Measurements from ENCODE around the gene PKIG. TPM values are rescaled to one million over a fixed set of nuclear protein-coding genes. Genes with fewer than 3 reads are reported as not detected.

Gene PKIG
- total and polyA plus RNA-seq, 2 of the 8 experiments (the other 6 are each of a cell fraction or from before 2014, with no cell fraction given) = 26.7 to 34.3 TPM

- TF ChIP-seq SP2 (IDR thresholded peaks at IDR 0.05; ENCODE audit: low read length) (no peak), POLR2AphosphoS5 (IDR thresholded peaks at IDR 0.05; ENCODE audit: low read depth, low read length) (no peak), SP4 (IDR thresholded peaks at IDR 0.05; ENCODE audit: low read length) (no peak), MAX (IDR thresholded peaks at IDR 0.05) (no peak)
- H3K9ac ChIP-seq (replicated peaks in 1 of 4; ENCODE audit: extremely low read depth in 1 of 4, low read depth in 3 of 4, low read length in 3 of 4) = no peak overlapping the region
- no peak for DNase-seq (ENCODE audit: low read depth in 1 of 2, low spot score in 2 of 2)
- ChIA-PET CTCF (ENCODE audit: partially characterized antibody) (interaction anchor here (1.0 to 1.3 kb wide), 3 partner anchors 71 to 169 kb away, joined by 3 read pairs; no protein-coding TSS in a partner anchor), POLR2A (ENCODE audit: partially characterized antibody) (no interaction called here)
- H2AK5ac ChIP-seq (ENCODE audit: low read depth, low read length) = no peak overlapping the region
- peak overlapping the region; percentile 73 to 81; a peak in 3 of 4 replicates for H3K4me2 ChIP-seq (ENCODE audit: insufficient read depth in 1 of 2, low read depth in 2 of 2, low read length in 2 of 2)
- no peak overlapping the region for H3K56ac ChIP-seq (replicated peaks; ENCODE audit: insufficient read length, low read depth, low read length)
- H3K9me3 ChIP-seq (ENCODE audit: insufficient read depth in 2 of 2, low read depth in 1 of 2, low read length in 1 of 2) = no peaks in the 10 kb centered on the region
- no peaks in the 10 kb centered on the region; the same call in 1 of the 2 replicates for H3K79me1 ChIP-seq (ENCODE audit: low read depth, low read length)
- H3K4me3 ChIP-seq (ENCODE audit: extremely low read depth in 1 of 4, insufficient read depth in 2 of 4, low read depth in 3 of 4, low read length in 4 of 4) = peak overlapping the region in 1 of 4 experiments; percentile 83; a peak in 3 of 8 replicates
- no peak overlapping the region for H2AFZ ChIP-seq (ENCODE audit: low read length)
- H3K27me3 ChIP-seq (replicated peaks in 1 of 4; ENCODE audit: control insufficient read depth in 3 of 4, extremely low read depth in 1 of 4, insufficient read depth in 3 of 4, low read length in 3 of 4) = no peaks in the 10 kb centered on the region
- H3K23me2 ChIP-seq (ENCODE audit: low read depth, low read length) = peaks cover 6% of the 10 kb centered on the region; the same call in 1 of the 2 replicates
- no peak overlapping the region for H4K5ac ChIP-seq (ENCODE audit: insufficient read length, low read depth, low read length)
- no peak for FAIRE-seq
- no peak overlapping the region for H4K91ac ChIP-seq (replicated peaks; ENCODE audit: insufficient read length, low read length)
- H2BK20ac ChIP-seq (ENCODE audit: low read length) = no peak overlapping the region
- H3K23ac ChIP-seq (ENCODE audit: insufficient read length) = no peak overlapping the region
- H2BK15ac ChIP-seq (ENCODE audit: low read length) = no peak overlapping the region
- no peak overlapping the region for H4K8ac ChIP-seq (ENCODE audit: extremely low read depth, insufficient read depth, low read length)
- H3K79me2 ChIP-seq (ENCODE audit: control insufficient read depth in 1 of 2, insufficient read depth in 2 of 2, low read length in 2 of 2) = no peaks in the 10 kb centered on the region
- H4K20me1 ChIP-seq (replicated peaks in 1 of 2; ENCODE audit: control insufficient read depth in 1 of 2, insufficient read depth in 2 of 2, low read length in 2 of 2) = no peaks in the 10 kb centered on the region
- WGBS, 2 experiments (ENCODE audit: extremely low coverage in 1 of 2, insufficient coverage in 1 of 2, insufficient read length in 1 of 2, insufficient replicate concordance in 2 of 2, low coverage in 1 of 2, low lambda C conversion rate in 2 of 2, missing lambda C conversion rate in 1 of 2) = 94% methylated on average over 2 of the region's 2 CpGs; no CpG with 5 or more reads in 1 of the 2 experiments
- H3K14ac ChIP-seq (ENCODE audit: insufficient read length) = no peak overlapping the region
- peaks cover 0 to 6% (median 0%) of the 10 kb centered on the region in 4 experiments; a peak in 2 of 7 replicates for H3K4me1 ChIP-seq (replicated peaks in 1 of 4; ENCODE audit: control insufficient read depth in 3 of 4, insufficient read depth in 4 of 4, low read length in 3 of 4)
- no peaks in the 10 kb centered on the region for H3K36me3 ChIP-seq (ENCODE audit: control insufficient read depth in 2 of 4, insufficient read depth in 4 of 4, low read length in 3 of 4)
- no peak overlapping the region for H2BK5ac ChIP-seq (ENCODE audit: low read depth, low read length)
- H2BK120ac ChIP-seq (replicated peaks; ENCODE audit: low read depth, low read length) = no peak overlapping the region
- no peak overlapping the region for H2BK12ac ChIP-seq (ENCODE audit: low read depth, low read length)
- H3K18ac ChIP-seq (ENCODE audit: extremely low read depth, low read length) = no peak overlapping the region
- H3K27ac ChIP-seq (ENCODE audit: low read depth, low read length) = no peak overlapping the region
- H3K4ac ChIP-seq (replicated peaks; ENCODE audit: insufficient read length, low read depth, low read length) = no peak overlapping the region
Observed at GRCh38 chr20:44532981-44533331, 49.4 kb upstream of the PKIG start.
